ENCODE results near the gene ELL2. TPM values are rescaled to one million over a fixed set of nuclear protein-coding genes. Genes with fewer than 3 reads are reported as not detected.

ELL2 gene
- total and polyA plus RNA-seq, 2 donors (not counting 1 experiment from before 2014, with no cell fraction given) = 7.2 to 27.0 TPM

DNA sequence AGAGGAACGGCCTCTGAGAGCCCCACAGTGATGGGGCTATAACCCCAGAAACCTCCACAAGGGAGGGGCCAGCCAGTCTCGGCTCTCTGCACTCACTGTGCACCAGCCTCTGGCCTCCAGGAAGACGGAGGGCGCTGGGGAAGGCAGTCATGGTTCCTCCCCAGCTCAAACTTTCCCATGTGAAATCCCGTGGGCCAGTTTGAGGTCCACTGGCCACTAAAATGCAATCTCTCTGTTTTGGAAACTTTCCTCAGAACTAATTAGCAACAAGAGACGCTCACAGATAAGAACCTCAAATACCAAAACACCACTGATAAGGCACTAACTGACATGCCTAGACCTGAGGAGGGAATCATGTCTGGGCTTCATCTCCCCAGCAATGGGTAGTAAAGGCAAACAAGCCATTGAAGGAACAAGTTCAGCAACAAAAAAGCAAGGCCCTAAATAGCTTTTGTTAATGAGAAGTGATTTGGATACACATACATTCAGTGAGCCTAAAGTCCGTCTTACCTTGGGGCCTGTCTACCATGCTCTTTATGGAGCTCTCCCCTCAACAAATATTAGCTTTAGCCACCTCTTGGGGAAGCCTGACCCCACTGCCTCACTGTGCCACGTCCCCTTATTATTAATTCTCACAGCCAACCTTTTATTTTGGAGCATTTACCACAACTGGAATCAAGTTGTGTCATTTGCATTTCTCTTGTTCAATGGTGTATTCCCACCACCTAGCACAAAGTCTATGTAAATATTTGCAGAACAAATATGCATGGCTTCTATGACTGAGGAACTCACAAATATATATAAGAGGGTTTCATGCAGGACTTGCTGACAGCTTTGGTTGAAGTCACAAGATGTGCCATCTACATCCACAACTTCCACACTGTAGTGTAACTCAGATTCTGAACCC lies 83.0 kb downstream of the ELL2 start:
- H3K27ac ChIP-seq (ENCODE audit: low read length in 2 of 2) = no peak overlapping the region
- 65% methylated on average over 5 of the region's 8 CpGs for WGBS (ENCODE audit: insufficient coverage)
- H3K4me2 ChIP-seq (replicated peaks; ENCODE audit: low read depth, low read length, poor library complexity, severe bottlenecking) = no peak overlapping the region
- H3K4me1 Mint-ChIP-seq = peaks cover 7% of the 10 kb centered on the region
- ATAC-seq (ENCODE audit: low read depth) (no peak), DNase-seq (no peak)
- no peaks in the 10 kb centered on the region for H3K27me3 ChIP-seq (replicated peaks in 1 of 4; ENCODE audit: control extremely low read depth in 1 of 4, control insufficient read depth in 3 of 4, insufficient read depth in 4 of 4, low read length in 3 of 4)
- H3K27me3 Mint-ChIP-seq = no peaks in the 10 kb centered on the region
- no peak overlapping the region for H2AFZ ChIP-seq (ENCODE audit: insufficient read depth, low read depth, low read length, poor library complexity, severe bottlenecking)
- no peaks in the 10 kb centered on the region for H4K20me1 ChIP-seq (ENCODE audit: control insufficient read depth, insufficient read depth, low read length, poor library complexity, severe bottlenecking)
- no peak overlapping the region for H3K4me3 Mint-ChIP-seq
- peaks cover 2 to 4% of the 10 kb centered on the region in 2 donors for H3K4me1 ChIP-seq (ENCODE audit: control insufficient read depth in 2 of 2, insufficient read depth in 2 of 2, low read length in 2 of 2)
- no peaks in the 10 kb centered on the region for H3K79me2 ChIP-seq (ENCODE audit: control insufficient read depth, insufficient read depth, low read length)
- ChIA-PET POLR2A (no interaction called here), CTCF (interaction anchor here (0.7 to 2.1 kb wide), 2 partner anchors 17 to 662 kb away, joined by 3 to 8 read pairs; no protein-coding TSS in a partner anchor)
- H3K27ac Mint-ChIP-seq = no peak overlapping the region
- no peaks in the 10 kb centered on the region for H3K36me3 ChIP-seq (replicated peaks in 1 of 2; ENCODE audit: control extremely low read depth in 1 of 2, control insufficient read depth in 1 of 2, extremely low read depth in 1 of 2, insufficient read depth in 2 of 2, low read length in 1 of 2)
- H3K9me3 ChIP-seq (ENCODE audit: control extremely low read depth in 1 of 3, control insufficient read depth in 2 of 3, insufficient read depth in 1 of 3, low read length in 2 of 3) = no peaks in the 10 kb centered on the region
- intact Hi-C loops (cut with micrococcal nuclease) = no loop called here
- no peak overlapping the region for H3K9ac ChIP-seq (ENCODE audit: low read length)
- no peaks in the 10 kb centered on the region for H3K9me3 Mint-ChIP-seq (ENCODE audit: insufficient read depth)
- no peak overlapping the region for H3K4me3 ChIP-seq (ENCODE audit: control extremely low read depth in 1 of 5, extremely low read depth in 1 of 5, insufficient read depth in 1 of 5, low read depth in 2 of 5, low read length in 4 of 5)
- TF ChIP-seq EZH2 (IDR thresholded peaks at IDR 0.05; ENCODE audit: borderline replicate concordance, insufficient read depth, low read depth, low read length, poor library complexity, severe bottlenecking) (no peak), CTCF (IDR thresholded peaks at IDR 0.05) (no peak)

DNA sequence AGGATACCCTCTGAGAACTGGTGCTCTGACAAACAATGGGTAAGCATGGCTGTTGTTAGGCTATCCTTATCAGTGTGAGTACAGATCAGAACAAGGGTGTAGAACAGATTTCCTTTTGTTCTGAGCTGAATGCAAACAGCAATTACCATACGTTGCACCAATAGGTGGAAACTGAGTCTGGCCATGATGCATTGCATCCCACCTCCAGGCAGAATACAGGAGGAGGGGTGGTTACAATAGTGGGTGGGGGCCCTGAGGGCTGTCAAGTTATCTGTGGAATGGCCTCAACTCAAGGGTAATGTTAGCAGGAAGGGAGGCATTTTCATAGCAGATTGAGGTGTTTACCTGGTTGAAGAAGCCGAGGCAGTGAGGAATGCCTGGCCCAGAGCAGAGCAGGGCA lies 84.9 kb downstream of the ELL2 start:
- Histone ChIP-seq H3K27me3 (replicated peaks in 1 of 4; ENCODE audit: control extremely low read depth in 1 of 4, control insufficient read depth in 3 of 4, insufficient read depth in 4 of 4, low read length in 3 of 4) (no peaks in the 10 kb centered on the region), H3K9me3 (ENCODE audit: control extremely low read depth in 1 of 3, control insufficient read depth in 2 of 3, insufficient read depth in 1 of 3, low read length in 2 of 3) (no peaks in the 10 kb centered on the region), H2AFZ (ENCODE audit: insufficient read depth, low read depth, low read length, poor library complexity, severe bottlenecking) (no peak overlapping the region), H3K27ac (ENCODE audit: low read length in 2 of 2) (no peak overlapping the region), H3K4me1 (ENCODE audit: control insufficient read depth in 2 of 2, insufficient read depth in 2 of 2, low read length in 2 of 2) (no peaks in the 10 kb centered on the region), H3K79me2 (ENCODE audit: control insufficient read depth, insufficient read depth, low read length) (no peaks in the 10 kb centered on the region), H3K9ac (ENCODE audit: low read length) (no peak overlapping the region), H3K4me2 (replicated peaks; ENCODE audit: low read depth, low read length, poor library complexity, severe bottlenecking) (no peak overlapping the region), H3K36me3 (replicated peaks in 1 of 2; ENCODE audit: control extremely low read depth in 1 of 2, control insufficient read depth in 1 of 2, extremely low read depth in 1 of 2, insufficient read depth in 2 of 2, low read length in 1 of 2) (no peaks in the 10 kb centered on the region), H3K4me3 (ENCODE audit: control extremely low read depth in 1 of 5, extremely low read depth in 1 of 5, insufficient read depth in 1 of 5, low read depth in 2 of 5, low read length in 4 of 5) (no peak overlapping the region), H4K20me1 (ENCODE audit: control insufficient read depth, insufficient read depth, low read length, poor library complexity, severe bottlenecking) (no peaks in the 10 kb centered on the region)
- Mint-ChIP-seq H3K9me3 (ENCODE audit: insufficient read depth) (no peaks in the 10 kb centered on the region), H3K27me3 (no peaks in the 10 kb centered on the region), H3K4me3 (no peak overlapping the region), H3K4me1 (no peaks in the 10 kb centered on the region), H3K27ac (no peak overlapping the region)
- ChIA-PET CTCF (no interaction called here), POLR2A (no interaction called here)
- TF ChIP-seq EZH2 (IDR thresholded peaks at IDR 0.05; ENCODE audit: borderline replicate concordance, insufficient read depth, low read depth, low read length, poor library complexity, severe bottlenecking) (no peak), CTCF (IDR thresholded peaks at IDR 0.05) (no peak)
- WGBS (ENCODE audit: insufficient coverage) = 100% methylated on average over 2 of the region's 2 CpGs
- no peak for DNase-seq
- ATAC-seq (ENCODE audit: low read depth) = no peak
- intact Hi-C loops (cut with micrococcal nuclease) = no loop called here
